Uterus (tissue), 2 donors: Measurements from ENCODE around the gene LRRC3C.

Experiments
- CTCF ChIP-seq, 4 experiments: fragments of 200-600 bp in 2 of 4; fragments of 450-650 bp in 2 of 4; sonication (generic) in 2 of 4; IDR thresholded peaks; one replicate each; pipeline ENCODE4 v1.5.1; 2016 to 2019; ENCODE audit warnings: antibody characterized with exemption in 4 of 4, mild to moderate bottlenecking in 2 of 4, moderate library complexity in 1 of 4
- POLR2A ChIP-seq, 2 donors: fragments of 450-650 bp; IDR thresholded peaks; one replicate each; pipeline ENCODE4 v1.6.1; 2016; ENCODE audit warnings: antibody characterized with exemption in 2 of 2, mild to moderate bottlenecking in 1 of 2, moderate library complexity in 1 of 2

GRCh38 chr17:39963829-39964228 lies 36.3 kb downstream of the LRRC3C start:
- TF ChIP-seq POLR2A (IDR thresholded peaks at IDR 0.05) (no peak), CTCF (IDR thresholded peaks at IDR 0.05) (no peak)
